Caco-2 (cell line): ENCODE measurements around the gene SLC9A7. TPM values are rescaled to one million over a fixed set of nuclear protein-coding genes. Genes with fewer than 3 reads are reported as not detected.

ENCODE experiments used
- BruUV-seq: library from RNA; stranded (reverse); fragments of 400-500 nt; replicated peaks from 2 replicates; lab custom pipeline; 2021; lab: Mats Ljungman, UMichigan
- CTCF ChIA-PET: fragments of 300-600 bp; sonication (Branson Sonifier 250); formaldehyde crosslinking; loops from one replicate; lab custom pipeline; 2022; ENCODE audit warnings: antibody characterized with exemption; lab: Charles Lee
- POLR2A ChIA-PET: fragments of 300-600 bp; sonication (Branson Sonifier 250); formaldehyde crosslinking; loops from one replicate; lab custom pipeline; 2022; ENCODE audit warnings: antibody characterized with exemption; lab: Charles Lee
- DNase-seq, 2 experiments: peaks; one replicate each; pipeline versions ENCODE4 v3.0.0 to v3.0.0-alpha.2; 2020 to 2022
- H3K27me3 ChIP-seq: replicated peaks from 2 replicates; pipeline ENCODE4 v1.6.0; 2011; ENCODE audit warnings: low read length; ENCODE audit not compliant: control insufficient read depth, insufficient read depth
- H3K36me3 ChIP-seq: 2 replicates; pipeline ENCODE4 v1.5.1; 2011; ENCODE audit warnings: low read length; ENCODE audit not compliant: control insufficient read depth, insufficient read depth
- H3K4me1 ChIP-seq: fragments of 250-450 bp; sonication (Bioruptor Pico); 2 replicates; pipeline ENCODE4 v1.5.1; 2020; ENCODE audit warnings: mild to moderate bottlenecking
- H3K4me3 ChIP-seq: 2 replicates; pipeline ENCODE4 v1.5.1; 2011; ENCODE audit warnings: low read depth, mild to moderate bottlenecking, control low read depth, low read length
- H3K9me3 ChIP-seq: fragments of 250-450 bp; sonication (Bioruptor Pico); 2 replicates; pipeline ENCODE4 v1.5.1; 2020; ENCODE audit warnings: mild to moderate bottlenecking, moderate library complexity
- H3K27ac Mint-ChIP-seq: one replicate; pipeline ENCODE4 v1.8.0; 2022; ENCODE audit warnings: mixed read lengths; ENCODE audit not compliant: unreplicated experiment
- H3K27me3 Mint-ChIP-seq: one replicate; pipeline ENCODE4 v1.8.0; 2022; ENCODE audit warnings: mixed read lengths; ENCODE audit not compliant: insufficient read depth, unreplicated experiment
- H3K36me3 Mint-ChIP-seq: one replicate; pipeline ENCODE4 v1.8.0; 2022; ENCODE audit warnings: mild to moderate bottlenecking, mixed read lengths; ENCODE audit not compliant: insufficient read depth, unreplicated experiment
- H3K4me1 Mint-ChIP-seq: one replicate; pipeline ENCODE4 v1.8.0; 2022; ENCODE audit warnings: low read depth, mixed read lengths; ENCODE audit not compliant: unreplicated experiment
- H3K4me3 Mint-ChIP-seq: one replicate; pipeline ENCODE4 v1.8.0; 2022; ENCODE audit warnings: mild to moderate bottlenecking, moderate library complexity, mixed read lengths; ENCODE audit not compliant: unreplicated experiment
- H3K9me3 Mint-ChIP-seq: one replicate; pipeline ENCODE4 v1.8.0; 2022; ENCODE audit warnings: mixed read lengths; ENCODE audit not compliant: unreplicated experiment
- intact Hi-C: fragments of 100-400 bp; cut with micrococcal nuclease; formaldehyde crosslinking; loops from one replicate; pipeline ENCODE4 v1.10.0; 2022; ENCODE audit not compliant: unreplicated experiment
- total RNA-seq: library from RNA; stranded (reverse); gene quantifications from 2 replicates; pipeline ENCODE4 v1.2.3, GENCODE V29; 2022
- TF ChIP-seq, protein P1 (sequence below), 2 experiments: fragments of 200-600 bp in 1 of 2; IDR thresholded peaks; 1 replicate in 1 of 2; 2 replicates in 1 of 2; pipeline versions ENCODE4 v1.5.1 to v1.8.0; 2011 to 2022; ENCODE audit warnings: antibody characterized with exemption in 1 of 2, control low read depth in 1 of 2, inconsistent platforms in 1 of 2, low read depth in 1 of 2, low read length in 1 of 2, mild to moderate bottlenecking in 1 of 2, moderate library complexity in 1 of 2; ENCODE audit not compliant: insufficient read depth in 1 of 2, severe bottlenecking in 1 of 2, unreplicated experiment in 1 of 2

The SLC9A7 gene
- total RNA-seq, 1 experiment from 2014 or later, result 20.1 TPM

DNA sequence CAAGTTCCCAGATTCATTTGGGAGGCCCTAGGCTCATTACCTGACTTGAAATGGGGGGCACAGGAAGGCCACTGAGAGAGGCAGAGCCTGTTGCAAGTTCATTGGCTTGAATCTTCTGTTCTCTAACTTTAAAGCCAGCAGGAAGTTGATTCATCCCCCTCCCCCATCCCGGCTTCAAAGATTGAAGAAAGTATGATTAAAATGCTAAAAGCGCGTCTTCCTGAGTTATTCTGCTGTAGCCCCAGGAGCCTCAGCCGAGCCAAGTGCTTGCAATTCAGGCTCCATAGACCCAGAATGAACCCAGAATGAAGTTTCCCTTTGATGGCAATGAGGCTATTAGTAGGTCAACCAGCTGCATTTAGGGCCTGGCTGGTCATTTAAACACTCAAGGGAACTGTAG lies 170.7 kb downstream of the SLC9A7 start:
- Histone ChIP-seq H3K9me3 (no peaks in the 10 kb centered on the region), H3K4me1 (no peaks in the 10 kb centered on the region), H3K4me3 (no peak overlapping the region), H3K36me3 (no peaks in the 10 kb centered on the region), H3K27me3 (no peaks in the 10 kb centered on the region)
- POLR2A ChIA-PET, result no interaction called here
- intact Hi-C loops, result no loop called here
- no peak for DNase-seq
- no peak overlapping the region for H3K27ac Mint-ChIP-seq
- no peak overlapping the region for H3K4me3 Mint-ChIP-seq
- no peaks in the 10 kb centered on the region for H3K36me3 Mint-ChIP-seq
- no peaks in the 10 kb centered on the region for H3K27me3 Mint-ChIP-seq
- H3K4me1 Mint-ChIP-seq, result no peaks in the 10 kb centered on the region
- CTCF ChIA-PET, result no interaction called here
- BruUV-seq, result no TSS peak
- TF ChIP-seq, protein P1, sequence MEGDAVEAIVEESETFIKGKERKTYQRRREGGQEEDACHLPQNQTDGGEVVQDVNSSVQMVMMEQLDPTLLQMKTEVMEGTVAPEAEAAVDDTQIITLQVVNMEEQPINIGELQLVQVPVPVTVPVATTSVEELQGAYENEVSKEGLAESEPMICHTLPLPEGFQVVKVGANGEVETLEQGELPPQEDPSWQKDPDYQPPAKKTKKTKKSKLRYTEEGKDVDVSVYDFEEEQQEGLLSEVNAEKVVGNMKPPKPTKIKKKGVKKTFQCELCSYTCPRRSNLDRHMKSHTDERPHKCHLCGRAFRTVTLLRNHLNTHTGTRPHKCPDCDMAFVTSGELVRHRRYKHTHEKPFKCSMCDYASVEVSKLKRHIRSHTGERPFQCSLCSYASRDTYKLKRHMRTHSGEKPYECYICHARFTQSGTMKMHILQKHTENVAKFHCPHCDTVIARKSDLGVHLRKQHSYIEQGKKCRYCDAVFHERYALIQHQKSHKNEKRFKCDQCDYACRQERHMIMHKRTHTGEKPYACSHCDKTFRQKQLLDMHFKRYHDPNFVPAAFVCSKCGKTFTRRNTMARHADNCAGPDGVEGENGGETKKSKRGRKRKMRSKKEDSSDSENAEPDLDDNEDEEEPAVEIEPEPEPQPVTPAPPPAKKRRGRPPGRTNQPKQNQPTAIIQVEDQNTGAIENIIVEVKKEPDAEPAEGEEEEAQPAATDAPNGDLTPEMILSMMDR (IDR thresholded peaks at IDR 0.05; ENCODE audit: insufficient read depth in 1 of 2, low read depth in 1 of 2, low read length in 1 of 2, severe bottlenecking in 1 of 2, unreplicated experiment in 1 of 2), result no peak
- no peaks in the 10 kb centered on the region for H3K9me3 Mint-ChIP-seq

- Mint-ChIP-seq H3K4me1 (no peaks in the 10 kb centered on the region), H3K27me3 (no peaks in the 10 kb centered on the region), H3K4me3 (no peak overlapping the region), H3K27ac (no peak overlapping the region), H3K9me3 (no peaks in the 10 kb centered on the region), H3K36me3 (no peaks in the 10 kb centered on the region)
- CTCF ChIA-PET, result no interaction called here
- intact Hi-C loops, result no loop called here
- H3K36me3 ChIP-seq, result no peaks in the 10 kb centered on the region
- H3K9me3 ChIP-seq, result no peaks in the 10 kb centered on the region
- BruUV-seq, result no TSS peak
- TF ChIP-seq, protein P1 (IDR thresholded peaks at IDR 0.05; ENCODE audit: insufficient read depth in 1 of 2, low read depth in 1 of 2, low read length in 1 of 2, severe bottlenecking in 1 of 2, unreplicated experiment in 1 of 2), result no peak
- H3K4me1 ChIP-seq, result no peaks in the 10 kb centered on the region
- H3K4me3 ChIP-seq, result no peak overlapping the region
- no peak for DNase-seq
- no peaks in the 10 kb centered on the region for H3K27me3 ChIP-seq
- POLR2A ChIA-PET, result no interaction called here
These were observed 171.2 kb downstream of the SLC9A7 start for GRCh38 chrX:46587753-46588171.

DNA sequence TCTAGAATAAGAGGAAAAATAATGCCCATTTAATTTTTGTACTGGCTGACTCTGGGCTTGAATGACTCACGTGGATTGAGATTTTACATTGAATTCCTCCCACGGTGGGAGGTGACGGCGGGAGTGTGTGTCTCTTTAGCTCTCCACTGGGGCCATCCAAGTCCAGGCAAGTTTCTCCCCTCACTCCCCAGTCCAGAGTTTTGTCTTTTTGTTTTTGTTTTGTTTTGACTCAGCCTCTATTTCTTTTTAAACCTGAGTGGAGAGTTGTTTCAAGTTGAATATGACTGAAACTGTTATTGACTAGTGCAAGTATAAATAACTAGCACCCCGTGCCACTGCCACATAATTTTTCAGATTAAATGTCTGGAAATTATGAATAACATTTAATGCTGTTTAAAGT lies 171.8 kb downstream of the SLC9A7 start:
- Mint-ChIP-seq H3K27me3 (no peaks in the 10 kb centered on the region), H3K4me1 (no peaks in the 10 kb centered on the region), H3K9me3 (no peaks in the 10 kb centered on the region), H3K36me3 (no peaks in the 10 kb centered on the region), H3K4me3 (no peak overlapping the region), H3K27ac (no peak overlapping the region)
- Histone ChIP-seq H3K4me3 (no peak overlapping the region), H3K27me3 (no peaks in the 10 kb centered on the region), H3K4me1 (no peaks in the 10 kb centered on the region), H3K9me3 (no peaks in the 10 kb centered on the region), H3K36me3 (no peaks in the 10 kb centered on the region)
- no peak for DNase-seq
- BruUV-seq, result no TSS peak
- ChIA-PET POLR2A (no interaction called here), CTCF (no interaction called here)
- intact Hi-C loops, result no loop called here
- TF ChIP-seq, protein P1 (IDR thresholded peaks at IDR 0.05; ENCODE audit: insufficient read depth in 1 of 2, low read depth in 1 of 2, low read length in 1 of 2, severe bottlenecking in 1 of 2, unreplicated experiment in 1 of 2), result no peak
